ENCODE results near the gene ST3GAL6.

GRCh38 chr3:98730886-98731537, 32.1 kb upstream of the ST3GAL6 start:
- TF ChIP-seq CTCF (IDR thresholded peaks at IDR 0.05; ENCODE audit: low read depth, low read length) (no peak), MAX (IDR thresholded peaks at IDR 0.05; ENCODE audit: low read depth, low read length) (no peak), POLR2A (IDR thresholded peaks at IDR 0.05; ENCODE audit: extremely low read depth, insufficient read length) (no peak), MYC (IDR thresholded peaks at IDR 0.05; ENCODE audit: low read depth, low read length) (no peak)

Measured in NB4 (cell line).